Uterus (tissue), 4 donors: ENCODE data around the gene RNF167. TPM values are rescaled to one million over a fixed set of nuclear protein-coding genes. Genes with fewer than 3 reads are reported as not detected.

Source experiments
- DNase-seq, 2 donors: peaks; one replicate each; pipeline ENCODE4 v3.0.0-alpha.2; 2019 to 2020
- H3K27ac ChIP-seq, 2 donors: fragments of 200-600 bp; sonication (generic); 1 replicate in 1 of 2; 2 replicates in 1 of 2; pipeline ENCODE4 v1.5.1; 2016 to 2018
- H3K27me3 ChIP-seq, 2 donors: fragments of 200-600 bp; sonication (generic); one replicate each; pipeline ENCODE4 v1.5.1; 2018 to 2019; ENCODE audit warnings: control low read depth in 1 of 2
- H3K36me3 ChIP-seq, 2 donors: fragments of 200-600 bp; sonication (generic); one replicate each; pipeline ENCODE4 v1.5.1; 2019; ENCODE audit warnings: control low read depth in 1 of 2
- H3K4me1 ChIP-seq, 2 donors: fragments of 200-600 bp; sonication (generic); one replicate each; pipeline ENCODE4 v1.5.1; 2018 to 2019; ENCODE audit warnings: control low read depth in 1 of 2
- H3K4me3 ChIP-seq, 2 donors: fragments of 200-600 bp; sonication (generic); 1 replicate in 1 of 2; 2 replicates in 1 of 2; pipeline ENCODE4 v1.5.1; 2018 to 2019; ENCODE audit warnings: mild to moderate bottlenecking in 1 of 2
- H3K9me3 ChIP-seq, 2 donors: fragments of 200-600 bp; sonication (generic); one replicate each; pipeline ENCODE4 v1.5.1; 2019; ENCODE audit warnings: control low read depth in 1 of 2
- POLR2A ChIP-seq, 2 donors: fragments of 450-650 bp; IDR thresholded peaks; one replicate each; pipeline ENCODE4 v1.6.1; 2016; ENCODE audit warnings: antibody characterized with exemption in 2 of 2, mild to moderate bottlenecking in 1 of 2, moderate library complexity in 1 of 2
- intact Hi-C: fragments of 100-400 bp; cut with DNase I; formaldehyde crosslinking; loops from one replicate; pipeline ENCODE4 v1.15.1; 2023; ENCODE audit warnings: low total_unique reads
- total RNA-seq, 4 donors: library from RNA; depleted of rRNA in 3 of 4; stranded (reverse); fragments of >200 nt in 3 of 4; gene quantifications; one replicate each; pipeline versions ENCODE4 v1.1.0 to v1.2.4, GENCODE V29; 2014 to 2023
- TF ChIP-seq, protein P1 (sequence below), 4 experiments: fragments of 200-600 bp in 2 of 4; fragments of 450-650 bp in 2 of 4; sonication (generic) in 2 of 4; IDR thresholded peaks; one replicate each; pipeline ENCODE4 v1.5.1; 2016 to 2019; ENCODE audit warnings: antibody characterized with exemption in 4 of 4, mild to moderate bottlenecking in 2 of 4, moderate library complexity in 1 of 4
- donor health status: DM: yes; HTN: yes; CAD: no.

Gene RNF167
- total RNA-seq, 4 donors from 2014 or later: 14.8 to 100 (median 53.1) TPM

DNA sequence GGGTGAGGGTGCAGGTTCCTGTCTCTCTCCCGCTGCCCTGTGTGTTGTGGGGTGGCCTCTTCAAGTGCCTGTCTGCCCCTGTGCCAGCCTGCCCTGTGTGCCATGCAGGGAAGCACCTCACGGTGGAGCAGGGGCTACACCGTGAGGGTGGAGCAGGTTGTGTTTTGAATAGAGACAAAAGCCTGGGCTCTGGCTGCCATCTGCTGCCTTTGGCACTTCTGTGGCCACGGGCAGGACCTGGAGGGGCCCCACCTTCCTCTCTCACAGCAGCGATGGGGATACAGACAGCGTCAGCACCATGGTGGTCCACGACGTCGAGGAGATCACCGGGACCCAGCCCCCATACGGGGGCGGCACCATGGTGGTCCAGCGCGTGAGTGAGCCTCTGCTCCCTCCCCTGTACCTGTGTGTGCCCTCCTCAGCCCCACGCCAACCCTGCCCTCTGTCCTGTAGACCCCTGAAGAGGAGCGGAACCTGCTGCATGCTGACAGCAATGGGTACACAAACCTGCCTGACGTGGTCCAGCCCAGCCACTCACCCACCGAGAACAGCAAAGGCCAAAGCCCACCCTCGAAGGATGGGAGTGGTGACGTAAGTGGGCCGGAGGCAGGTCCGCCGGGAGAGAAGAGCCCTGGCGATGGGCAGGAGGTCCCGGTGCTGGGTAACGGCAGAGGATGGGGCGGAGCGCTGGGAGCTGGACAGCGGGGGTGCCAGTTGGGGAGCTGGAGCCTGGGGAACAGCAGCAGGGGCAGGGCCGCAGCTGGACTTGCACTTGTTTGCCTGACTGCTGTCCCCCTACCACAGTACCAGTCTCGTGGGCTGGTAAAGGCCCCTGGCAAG, 46.1 kb upstream of the RNF167 start:
- Histone ChIP-seq H3K27me3 (no peaks in the 10 kb centered on the region), H3K4me1 (no peaks in the 10 kb centered on the region), H3K27ac (no peak overlapping the region), H3K4me3 (no peak overlapping the region), H3K36me3 (no peaks in the 10 kb centered on the region), H3K9me3 (no peaks in the 10 kb centered on the region)
- TF ChIP-seq, protein P1, sequence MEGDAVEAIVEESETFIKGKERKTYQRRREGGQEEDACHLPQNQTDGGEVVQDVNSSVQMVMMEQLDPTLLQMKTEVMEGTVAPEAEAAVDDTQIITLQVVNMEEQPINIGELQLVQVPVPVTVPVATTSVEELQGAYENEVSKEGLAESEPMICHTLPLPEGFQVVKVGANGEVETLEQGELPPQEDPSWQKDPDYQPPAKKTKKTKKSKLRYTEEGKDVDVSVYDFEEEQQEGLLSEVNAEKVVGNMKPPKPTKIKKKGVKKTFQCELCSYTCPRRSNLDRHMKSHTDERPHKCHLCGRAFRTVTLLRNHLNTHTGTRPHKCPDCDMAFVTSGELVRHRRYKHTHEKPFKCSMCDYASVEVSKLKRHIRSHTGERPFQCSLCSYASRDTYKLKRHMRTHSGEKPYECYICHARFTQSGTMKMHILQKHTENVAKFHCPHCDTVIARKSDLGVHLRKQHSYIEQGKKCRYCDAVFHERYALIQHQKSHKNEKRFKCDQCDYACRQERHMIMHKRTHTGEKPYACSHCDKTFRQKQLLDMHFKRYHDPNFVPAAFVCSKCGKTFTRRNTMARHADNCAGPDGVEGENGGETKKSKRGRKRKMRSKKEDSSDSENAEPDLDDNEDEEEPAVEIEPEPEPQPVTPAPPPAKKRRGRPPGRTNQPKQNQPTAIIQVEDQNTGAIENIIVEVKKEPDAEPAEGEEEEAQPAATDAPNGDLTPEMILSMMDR (IDR thresholded peaks at IDR 0.05): no peak
- TF ChIP-seq POLR2A (IDR thresholded peaks at IDR 0.05): no peak
- intact Hi-C loops: no loop called here
- DNase-seq: no peak

DNA sequence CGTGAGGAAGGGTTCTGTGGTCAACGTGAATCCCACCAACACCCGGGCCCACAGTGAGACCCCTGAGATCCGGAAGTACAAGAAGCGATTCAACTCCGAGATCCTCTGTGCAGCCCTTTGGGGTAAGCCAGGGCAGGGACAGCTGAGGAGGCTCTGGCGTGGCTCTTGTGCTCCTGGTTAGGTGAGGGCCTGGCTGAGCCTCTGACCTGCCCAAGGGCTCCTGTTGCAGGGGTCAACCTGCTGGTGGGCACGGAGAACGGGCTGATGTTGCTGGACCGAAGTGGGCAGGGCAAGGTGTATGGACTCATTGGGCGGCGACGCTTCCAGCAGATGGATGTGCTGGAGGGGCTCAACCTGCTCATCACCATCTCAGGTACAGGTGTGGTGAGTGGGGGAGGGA, 44.9 kb upstream of the RNF167 start:
- intact Hi-C loops: loop anchor here (5.0 kb wide), 1 partner anchor 108 kb away; the partner anchor contains the start of genes GLTPD2 and VMO1
- no peak overlapping the region for H3K4me3 ChIP-seq
- no peak overlapping the region for H3K27ac ChIP-seq
- H3K9me3 ChIP-seq: no peaks in the 10 kb centered on the region
- H3K27me3 ChIP-seq: peaks cover 0 to 1% of the 10 kb centered on the region in 2 donors
- TF ChIP-seq POLR2A (IDR thresholded peaks at IDR 0.05): no peak
- H3K4me1 ChIP-seq: no peaks in the 10 kb centered on the region
- no peaks in the 10 kb centered on the region for H3K36me3 ChIP-seq
- no peak for DNase-seq

DNA sequence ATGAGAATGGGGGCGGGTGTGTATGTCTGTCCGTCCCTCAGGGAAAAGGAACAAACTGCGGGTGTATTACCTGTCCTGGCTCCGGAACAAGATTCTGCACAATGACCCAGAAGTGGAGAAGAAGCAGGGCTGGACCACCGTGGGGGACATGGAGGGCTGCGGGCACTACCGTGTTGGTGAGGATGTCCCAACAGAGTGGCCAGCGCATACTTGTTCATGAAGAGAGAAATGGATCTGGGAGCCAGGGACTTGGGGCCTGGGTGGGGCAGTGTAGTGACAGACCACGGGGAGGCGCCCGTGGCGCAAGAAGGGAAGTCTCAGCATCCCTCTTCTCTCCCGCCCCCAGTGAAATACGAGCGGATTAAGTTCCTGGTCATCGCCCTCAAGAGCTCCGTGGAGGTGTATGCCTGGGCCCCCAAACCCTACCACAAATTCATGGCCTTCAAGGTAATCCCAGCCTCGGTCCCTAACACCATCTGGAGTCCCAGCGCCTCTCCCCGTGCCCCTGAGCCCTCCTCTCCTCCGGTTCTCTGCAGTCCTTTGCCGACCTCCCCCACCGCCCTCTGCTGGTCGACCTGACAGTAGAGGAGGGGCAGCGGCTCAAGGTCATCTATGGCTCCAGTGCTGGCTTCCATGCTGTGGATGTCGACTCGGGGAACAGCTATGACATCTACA, 44.3 kb upstream of the RNF167 start:
- Histone ChIP-seq H3K4me1 (no peaks in the 10 kb centered on the region), H3K9me3 (no peaks in the 10 kb centered on the region), H3K27ac (no peak overlapping the region), H3K4me3 (no peak overlapping the region), H3K36me3 (no peaks in the 10 kb centered on the region), H3K27me3 (peaks cover 0 to 4% of the 10 kb centered on the region in 2 donors)
- no peak for TF ChIP-seq POLR2A (IDR thresholded peaks at IDR 0.05)
- TF ChIP-seq, protein P1 (IDR thresholded peaks at IDR 0.05): no peak
- DNase-seq: no peak
- intact Hi-C loops: loop anchor here (5.0 kb wide), 1 partner anchor 108 kb away; the partner anchor contains the start of genes GLTPD2 and VMO1

DNA sequence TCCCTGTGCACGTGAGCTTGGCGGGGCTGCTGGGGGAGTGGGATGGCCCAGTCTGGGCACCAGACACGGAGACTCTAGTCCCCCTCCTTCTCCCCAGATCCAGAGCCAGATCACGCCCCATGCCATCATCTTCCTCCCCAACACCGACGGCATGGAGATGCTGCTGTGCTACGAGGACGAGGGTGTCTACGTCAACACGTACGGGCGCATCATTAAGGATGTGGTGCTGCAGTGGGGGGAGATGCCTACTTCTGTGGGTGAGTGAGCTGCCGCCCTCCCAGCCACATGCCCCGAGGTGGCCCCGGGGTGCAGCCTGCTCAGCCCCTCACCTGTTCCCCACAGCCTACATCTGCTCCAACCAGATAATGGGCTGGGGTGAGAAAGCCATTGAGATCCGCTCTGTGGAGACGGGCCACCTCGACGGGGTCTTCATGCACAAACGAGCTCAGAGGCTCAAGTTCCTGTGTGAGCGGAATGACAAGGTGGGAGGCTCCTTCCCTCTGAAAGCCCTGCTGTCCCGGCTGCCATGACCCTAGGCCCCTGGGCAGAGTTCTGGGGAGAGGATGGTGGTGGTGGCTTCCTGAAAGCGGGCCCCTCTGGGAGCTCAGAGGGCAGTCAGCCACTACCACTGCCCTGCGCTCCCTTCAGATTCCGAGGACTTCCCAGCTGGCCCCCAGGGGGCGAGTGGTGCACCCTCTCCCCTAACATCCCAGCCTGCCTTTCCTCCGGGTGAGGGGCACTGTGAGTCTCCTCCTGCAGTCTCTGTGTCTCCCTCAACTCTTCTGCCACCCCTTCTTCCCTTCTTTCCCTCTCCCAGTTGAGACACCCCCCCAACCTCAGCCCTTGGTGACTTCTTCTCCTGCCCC, 43.5 kb upstream of the RNF167 start:
- TF ChIP-seq, protein P1 (IDR thresholded peaks at IDR 0.05): no peak
- TF ChIP-seq POLR2A (IDR thresholded peaks at IDR 0.05): no peak
- H3K27ac ChIP-seq: no peak overlapping the region
- no peaks in the 10 kb centered on the region for H3K4me1 ChIP-seq
- no peak overlapping the region for H3K4me3 ChIP-seq
- DNase-seq: no peak
- no peaks in the 10 kb centered on the region for H3K36me3 ChIP-seq
- peaks cover 0 to 4% of the 10 kb centered on the region in 2 donors for H3K27me3 ChIP-seq
- intact Hi-C loops: loop anchor here (5.0 kb wide), 1 partner anchor 109 kb away; the partner anchor contains the start of genes GLTPD2 and VMO1
- no peaks in the 10 kb centered on the region for H3K9me3 ChIP-seq

DNA sequence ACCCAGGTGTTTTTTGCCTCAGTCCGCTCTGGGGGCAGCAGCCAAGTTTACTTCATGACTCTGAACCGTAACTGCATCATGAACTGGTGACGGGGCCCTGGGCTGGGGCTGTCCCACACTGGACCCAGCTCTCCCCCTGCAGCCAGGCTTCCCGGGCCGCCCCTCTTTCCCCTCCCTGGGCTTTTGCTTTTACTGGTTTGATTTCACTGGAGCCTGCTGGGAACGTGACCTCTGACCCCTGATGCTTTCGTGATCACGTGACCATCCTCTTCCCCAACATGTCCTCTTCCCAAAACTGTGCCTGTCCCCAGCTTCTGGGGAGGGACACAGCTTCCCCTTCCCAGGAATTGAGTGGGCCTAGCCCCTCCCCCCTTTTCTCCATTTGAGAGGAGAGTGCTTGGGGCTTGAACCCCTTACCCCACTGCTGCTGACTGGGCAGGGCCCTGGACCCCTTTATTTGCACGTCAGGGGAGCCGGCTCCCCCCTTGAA, 42.8 kb upstream of the RNF167 start:
- intact Hi-C loops: loop anchor here (5.0 kb wide), 1 partner anchor 110 kb away; the partner anchor contains the start of genes GLTPD2 and VMO1
- Histone ChIP-seq H3K9me3 (no peaks in the 10 kb centered on the region), H3K36me3 (no peaks in the 10 kb centered on the region), H3K27me3 (peaks cover 0 to 4% of the 10 kb centered on the region in 2 donors), H3K4me3 (no peak overlapping the region), H3K4me1 (no peaks in the 10 kb centered on the region), H3K27ac (no peak overlapping the region)
- no peak for TF ChIP-seq POLR2A (IDR thresholded peaks at IDR 0.05)
- TF ChIP-seq, protein P1 (IDR thresholded peaks at IDR 0.05): no peak
- no peak for DNase-seq
